Measurements from ENCODE around the gene EXOC3L1. TPM values are rescaled to one million over a fixed set of nuclear protein-coding genes. Genes with fewer than 3 reads are reported as not detected.

The EXOC3L1 gene
- total RNA-seq, 1 experiment from 2014 or later, result 3.6 TPM

DNA sequence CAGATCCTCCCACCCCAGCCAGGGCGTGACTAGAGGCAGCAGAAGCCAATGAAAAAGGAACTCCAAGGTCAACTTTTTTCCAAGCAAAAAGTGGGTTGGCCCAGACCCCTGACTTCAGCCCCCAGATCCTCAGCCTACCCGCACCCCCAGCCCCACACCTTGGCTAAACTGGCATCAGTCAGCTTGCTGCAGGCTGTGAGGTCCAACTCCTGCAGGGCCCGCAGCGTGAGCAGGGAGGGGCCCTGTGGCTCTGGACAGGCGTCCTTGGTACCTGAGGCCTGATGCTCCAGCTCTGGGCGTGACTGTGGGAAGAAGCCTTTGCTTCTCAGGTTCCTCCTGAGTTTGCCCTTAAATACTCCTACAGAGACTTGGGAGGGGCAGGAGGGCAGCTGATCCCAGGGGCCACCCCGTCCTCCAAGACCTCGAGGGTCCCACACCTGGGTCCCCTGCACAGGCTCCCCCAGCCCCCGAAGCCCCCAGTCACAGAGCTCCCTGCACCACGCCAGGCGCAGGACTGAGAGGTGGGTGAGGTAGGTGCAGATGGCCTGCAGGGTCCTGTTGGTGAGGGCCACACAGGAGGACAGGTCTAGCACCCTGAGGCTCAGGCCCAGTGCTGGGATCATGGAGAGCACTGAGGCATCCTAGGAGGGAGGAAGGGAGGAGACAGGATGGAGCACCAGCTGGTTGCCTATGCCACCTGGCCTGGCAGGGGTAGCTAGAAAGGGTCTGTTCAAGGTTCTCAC is 18.4 kb upstream of the EXOC3L1 start:
- Histone ChIP-seq H3K36me3 (replicated peaks; ENCODE audit: control insufficient read depth, insufficient read depth, low read length) (no peaks in the 10 kb centered on the region; the same call in 1 of the 2 replicates), H3K4me3 (ENCODE audit: insufficient read depth, low read depth, low read length) (no peak overlapping the region), H3K27me3 (ENCODE audit: control insufficient read depth, insufficient read depth, low read length) (no peaks in the 10 kb centered on the region; the same call in 1 of the 2 replicates)
- DNase-seq, result no peak

DNA sequence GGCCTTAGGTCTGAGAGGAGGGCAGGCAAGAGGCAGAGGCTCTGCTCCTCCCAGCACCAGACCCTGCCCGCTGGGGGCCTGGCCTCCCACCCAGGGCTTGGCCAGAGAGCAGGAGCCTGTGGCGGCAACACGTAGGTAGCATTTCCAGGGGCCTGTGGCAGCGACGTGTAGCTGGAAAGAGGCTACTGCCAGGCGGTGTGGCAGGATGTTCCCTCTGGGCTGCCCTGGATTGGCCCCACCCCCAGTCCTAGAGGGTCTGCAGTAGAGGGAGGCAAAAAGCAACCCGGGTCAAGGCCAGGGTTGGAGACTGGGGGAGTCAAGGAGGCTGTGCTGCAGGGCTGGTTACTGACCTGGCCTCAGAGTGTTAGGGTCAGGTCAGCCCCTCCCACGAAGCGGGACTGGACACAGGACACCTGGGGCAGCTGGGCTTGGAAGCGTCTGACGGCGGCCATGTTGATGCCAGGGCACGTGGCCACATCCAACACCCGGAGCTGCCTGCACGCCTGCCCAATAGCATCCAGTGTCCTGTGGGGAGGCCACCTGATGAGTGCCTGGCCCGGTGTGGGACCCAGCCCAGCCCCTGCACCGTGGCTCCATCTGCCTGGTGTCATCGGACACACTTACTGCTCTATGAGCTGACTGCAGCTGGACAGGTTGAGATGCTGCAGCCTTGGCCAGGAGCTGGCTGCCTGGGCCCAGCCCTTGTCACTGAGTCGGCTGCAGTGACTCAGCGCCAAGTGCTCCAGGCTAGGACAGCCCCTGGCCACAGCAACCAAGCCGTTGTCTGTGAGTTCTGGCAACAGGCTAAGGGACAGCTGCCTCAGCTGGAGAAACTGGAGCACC is 17.5 kb upstream of the EXOC3L1 start:
- Histone ChIP-seq H3K4me3 (ENCODE audit: insufficient read depth, low read depth, low read length) (no peak overlapping the region), H3K27me3 (ENCODE audit: control insufficient read depth, insufficient read depth, low read length) (no peaks in the 10 kb centered on the region; the same call in 1 of the 2 replicates), H3K36me3 (replicated peaks; ENCODE audit: control insufficient read depth, insufficient read depth, low read length) (no peaks in the 10 kb centered on the region; the same call in 1 of the 2 replicates)
- DNase-seq, result peak; percentile 74

DNA sequence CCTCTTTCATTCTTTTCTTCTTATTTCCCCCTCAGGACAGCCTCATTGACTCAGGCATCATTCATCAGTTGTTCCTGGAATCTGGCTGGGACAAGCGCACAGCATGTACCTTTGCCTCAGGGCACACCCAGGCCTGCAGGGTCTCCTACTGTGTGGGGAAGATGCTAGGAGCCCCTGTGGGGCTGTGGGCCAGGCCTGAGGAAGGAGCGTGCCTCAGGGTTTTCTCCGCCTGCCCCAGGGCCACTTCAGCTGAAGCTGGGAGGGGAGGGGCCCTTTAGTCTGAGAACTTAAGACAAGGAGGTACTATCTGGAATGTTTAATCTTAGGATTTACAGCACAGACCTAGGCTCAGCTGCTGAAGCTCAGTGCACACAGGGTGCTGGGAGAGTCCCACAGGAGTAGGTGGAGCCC is 16.9 kb upstream of the EXOC3L1 start:
- DNase-seq, result no peak
- H3K4me3 ChIP-seq (ENCODE audit: insufficient read depth, low read depth, low read length), result no peak overlapping the region
- no peaks in the 10 kb centered on the region; the same call in 1 of the 2 replicates for H3K36me3 ChIP-seq (replicated peaks; ENCODE audit: control insufficient read depth, insufficient read depth, low read length)
- no peaks in the 10 kb centered on the region; the same call in 1 of the 2 replicates for H3K27me3 ChIP-seq (ENCODE audit: control insufficient read depth, insufficient read depth, low read length)

DNA sequence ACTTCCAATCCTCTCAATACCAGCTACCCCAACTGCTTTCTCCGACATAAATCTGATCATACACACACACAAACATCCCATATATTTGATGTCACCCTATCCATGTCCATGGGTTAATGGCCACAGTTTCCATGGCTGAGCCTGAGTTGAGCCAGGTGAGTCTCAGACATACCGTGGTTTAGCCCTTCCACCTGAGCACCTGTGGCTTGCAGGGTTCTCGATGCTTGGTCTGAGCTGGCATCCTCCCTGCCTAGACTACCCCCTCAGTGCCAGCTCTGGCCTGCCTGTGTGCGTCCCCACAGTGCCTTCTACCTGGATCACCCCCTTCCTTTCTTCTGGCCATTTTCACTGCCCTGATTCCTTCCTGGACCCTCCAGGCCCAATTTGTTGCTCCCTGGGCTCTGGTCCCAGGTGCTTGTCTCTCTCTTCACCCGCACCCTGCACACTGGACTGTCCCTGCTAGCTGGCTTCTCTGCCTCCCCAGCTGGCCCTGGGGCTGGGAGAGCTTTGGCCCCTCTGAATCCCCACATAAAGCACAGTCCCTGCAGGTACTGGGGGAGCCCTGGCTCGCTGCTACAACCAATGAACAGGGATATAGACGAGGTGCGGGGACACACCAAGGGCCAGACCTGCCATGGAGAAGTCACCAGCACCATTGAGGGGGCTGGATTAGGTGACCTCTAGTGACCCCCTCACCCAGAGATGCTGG is 16.3 kb upstream of the EXOC3L1 start:
- DNase-seq, result no peak
- Histone ChIP-seq H3K36me3 (replicated peaks; ENCODE audit: control insufficient read depth, insufficient read depth, low read length) (no peaks in the 10 kb centered on the region; the same call in 1 of the 2 replicates), H3K4me3 (ENCODE audit: insufficient read depth, low read depth, low read length) (no peak overlapping the region), H3K27me3 (ENCODE audit: control insufficient read depth, insufficient read depth, low read length) (no peaks in the 10 kb centered on the region)

DNA sequence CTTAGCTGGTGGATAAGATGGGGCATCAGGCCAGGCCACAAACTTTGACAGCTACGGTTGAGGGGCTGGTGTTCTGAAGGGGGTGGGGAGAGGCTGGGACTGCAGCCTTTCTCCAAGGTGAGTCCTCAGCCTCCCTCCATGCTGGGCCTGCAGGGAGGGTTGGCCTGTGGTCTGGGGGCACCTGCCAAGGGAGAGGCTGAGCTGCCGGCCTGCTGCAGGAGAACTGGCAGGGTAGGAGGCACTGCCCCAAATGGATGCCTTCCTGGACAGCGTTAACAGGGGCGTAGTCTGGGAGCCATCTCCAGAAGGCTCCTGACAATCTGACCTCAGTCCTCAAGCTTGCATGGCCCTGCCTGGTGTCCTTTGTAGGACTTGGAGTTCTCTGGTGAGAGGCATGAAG is 14.1 kb upstream of the EXOC3L1 start:
- no peak for DNase-seq
- H3K27me3 ChIP-seq (ENCODE audit: control insufficient read depth, insufficient read depth, low read length), result no peaks in the 10 kb centered on the region
- no peak overlapping the region for H3K4me3 ChIP-seq (ENCODE audit: insufficient read depth, low read depth, low read length)
- H3K36me3 ChIP-seq (replicated peaks; ENCODE audit: control insufficient read depth, insufficient read depth, low read length), result no peaks in the 10 kb centered on the region; the same call in 1 of the 2 replicates

DNA sequence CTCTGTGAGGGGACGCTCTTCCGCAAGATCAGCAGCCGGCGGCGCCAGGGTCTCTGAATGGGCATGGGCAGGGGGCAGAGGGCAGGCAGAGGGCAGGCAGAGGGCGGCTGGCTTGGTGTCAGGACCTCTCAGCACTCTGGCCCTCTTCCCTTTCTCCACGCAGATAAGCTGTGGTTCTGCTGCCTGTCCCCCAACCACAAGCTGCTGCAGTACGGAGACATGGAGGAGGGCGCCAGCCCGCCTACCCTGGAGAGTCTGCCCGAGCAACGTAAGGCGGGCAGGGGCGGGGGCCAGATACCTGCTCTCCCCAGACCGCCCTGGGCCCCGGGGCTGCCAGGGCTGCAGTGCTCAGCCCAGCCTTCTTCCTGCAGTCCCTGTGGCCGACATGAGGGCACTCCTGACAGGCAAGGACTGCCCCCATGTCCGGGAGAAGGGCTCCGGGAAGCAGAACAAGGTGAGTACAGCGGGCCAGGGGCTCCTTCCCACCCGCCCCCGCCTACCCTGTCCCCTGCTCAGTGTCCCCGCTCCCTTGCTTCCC is 13.1 kb upstream of the EXOC3L1 start:
- Histone ChIP-seq H3K4me3 (ENCODE audit: insufficient read depth, low read depth, low read length) (no peak overlapping the region), H3K27me3 (ENCODE audit: control insufficient read depth, insufficient read depth, low read length) (no peaks in the 10 kb centered on the region), H3K36me3 (replicated peaks; ENCODE audit: control insufficient read depth, insufficient read depth, low read length) (no peaks in the 10 kb centered on the region; the same call in 1 of the 2 replicates)
- peak; percentile 60 for DNase-seq

DNA sequence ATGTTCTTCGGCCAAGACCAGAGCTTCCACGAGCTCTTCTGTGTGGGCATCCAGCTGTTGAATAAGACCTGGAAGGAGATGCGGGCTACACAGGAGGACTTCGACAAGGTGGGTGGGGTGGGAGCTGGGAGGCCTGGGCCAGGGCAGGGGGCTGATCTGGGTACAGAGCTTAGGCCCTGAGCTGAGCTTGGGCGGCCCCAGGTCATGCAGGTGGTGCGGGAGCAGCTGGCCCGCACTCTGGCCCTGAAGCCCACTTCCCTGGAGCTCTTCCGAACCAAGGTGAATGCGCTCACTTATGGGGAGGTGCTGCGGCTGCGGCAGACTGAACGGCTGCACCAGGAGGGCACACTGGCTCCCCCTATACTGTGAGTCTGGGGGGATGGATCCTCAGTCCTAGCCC is 12.5 kb upstream of the EXOC3L1 start:
- H3K27me3 ChIP-seq (ENCODE audit: control insufficient read depth, insufficient read depth, low read length), result no peaks in the 10 kb centered on the region
- H3K36me3 ChIP-seq (replicated peaks; ENCODE audit: control insufficient read depth, insufficient read depth, low read length), result peaks cover 2% of the 10 kb centered on the region
- no peak overlapping the region for H3K4me3 ChIP-seq (ENCODE audit: insufficient read depth, low read depth, low read length)
- peak; percentile 45 for DNase-seq

DNA sequence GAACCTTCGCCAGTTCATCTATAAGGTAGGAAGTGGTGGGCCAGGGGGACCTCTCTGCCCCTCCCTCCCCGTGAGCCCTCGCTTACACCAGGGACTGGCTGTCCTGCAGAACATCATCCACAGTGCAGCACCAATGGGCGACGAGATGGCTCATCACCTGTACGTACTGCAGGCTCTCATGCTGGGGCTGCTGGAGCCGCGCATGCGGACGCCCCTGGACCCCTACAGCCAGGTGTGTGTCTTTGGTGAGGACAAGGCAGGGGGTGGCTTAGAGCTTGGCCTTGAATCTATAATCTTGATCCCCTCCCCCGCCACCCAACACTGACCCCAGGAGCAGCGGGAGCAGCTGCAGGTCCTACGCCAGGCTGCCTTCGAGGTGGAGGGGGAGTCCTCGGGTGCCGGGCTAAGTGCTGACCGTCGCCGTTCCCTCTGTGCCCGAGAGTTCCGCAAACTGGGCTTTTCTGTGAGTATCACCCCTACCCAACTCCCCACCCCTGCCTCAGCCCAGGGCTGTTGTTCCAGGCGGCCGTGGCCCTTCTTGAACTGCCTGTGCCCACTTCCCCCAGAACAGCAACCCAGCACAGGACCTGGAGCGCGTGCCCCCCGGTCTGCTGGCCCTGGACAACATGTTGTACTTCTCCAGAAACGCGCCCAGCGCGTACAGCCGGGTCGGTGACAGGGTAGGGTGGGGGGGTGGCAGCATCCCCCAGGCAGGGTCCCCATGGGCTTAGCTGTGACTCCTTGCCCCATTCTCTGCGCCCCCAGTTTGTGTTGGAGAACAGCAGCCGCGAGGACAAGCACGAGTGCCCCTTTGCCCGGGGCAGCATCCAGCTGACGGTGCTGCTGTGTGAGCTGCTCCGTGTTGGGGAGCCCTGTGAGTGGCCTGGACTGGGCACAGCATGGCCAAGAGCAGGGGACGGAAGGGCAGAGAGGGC is 11.7 kb upstream of the EXOC3L1 start:
- Histone ChIP-seq H3K36me3 (replicated peaks; ENCODE audit: control insufficient read depth, insufficient read depth, low read length) (peaks cover 9% of the 10 kb centered on the region), H3K27me3 (ENCODE audit: control insufficient read depth, insufficient read depth, low read length) (no peaks in the 10 kb centered on the region), H3K4me3 (ENCODE audit: insufficient read depth, low read depth, low read length) (no peak overlapping the region)
- DNase-seq, result peak; percentile 50

DNA sequence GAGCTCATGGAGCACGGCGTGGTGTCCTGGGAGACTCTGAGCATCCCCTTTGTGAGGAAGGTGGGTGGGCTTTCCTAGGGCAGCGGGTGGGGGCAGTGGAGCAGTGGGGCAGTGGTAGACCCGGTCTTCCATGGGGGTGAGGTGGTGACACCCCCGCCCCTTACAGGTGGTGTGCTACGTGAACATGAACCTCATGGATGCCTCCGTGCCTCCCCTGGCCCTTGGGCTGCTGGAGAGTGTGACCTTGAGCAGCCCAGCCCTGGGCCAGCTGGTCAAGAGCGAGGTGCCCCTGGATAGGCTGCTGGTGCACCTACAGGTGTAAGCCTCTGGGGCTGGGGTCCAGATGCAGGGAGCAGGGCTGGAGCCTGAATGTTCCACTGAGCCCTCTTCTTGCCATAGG is 10.6 kb upstream of the EXOC3L1 start:
- DNase-seq, result peak; percentile 54
- H3K27me3 ChIP-seq (ENCODE audit: control insufficient read depth, insufficient read depth, low read length), result no peaks in the 10 kb centered on the region
- no peak overlapping the region for H3K4me3 ChIP-seq (ENCODE audit: insufficient read depth, low read depth, low read length)
- peaks cover 19% of the 10 kb centered on the region for H3K36me3 ChIP-seq (replicated peaks; ENCODE audit: control insufficient read depth, insufficient read depth, low read length)

DNA sequence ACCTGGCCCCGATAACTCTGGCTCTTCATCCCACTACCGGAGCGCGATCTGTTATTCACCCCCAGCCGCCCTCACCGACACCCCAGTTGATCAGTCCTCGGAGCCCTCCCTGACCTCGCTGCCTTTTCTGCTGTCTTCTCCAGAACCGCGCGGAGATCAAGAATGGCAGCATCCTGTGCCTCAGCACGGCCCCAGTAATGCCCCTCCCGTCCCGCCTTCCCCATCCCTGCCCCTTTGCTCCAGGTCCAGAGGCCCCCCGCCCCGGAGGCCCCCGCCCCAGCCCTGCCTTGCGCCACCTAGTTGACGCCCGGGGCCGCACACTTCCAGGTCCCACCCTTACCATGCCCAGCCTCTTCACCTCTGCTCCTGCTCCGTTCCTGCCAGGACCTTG is 9.9 kb upstream of the EXOC3L1 start:
- H3K27me3 ChIP-seq (ENCODE audit: control insufficient read depth, insufficient read depth, low read length), result no peaks in the 10 kb centered on the region
- DNase-seq, result peak; percentile 97
- H3K36me3 ChIP-seq (replicated peaks; ENCODE audit: control insufficient read depth, insufficient read depth, low read length), result peaks cover 24% of the 10 kb centered on the region
- H3K4me3 ChIP-seq (ENCODE audit: insufficient read depth, low read depth, low read length), result peak overlapping the region; percentile 80

DNA sequence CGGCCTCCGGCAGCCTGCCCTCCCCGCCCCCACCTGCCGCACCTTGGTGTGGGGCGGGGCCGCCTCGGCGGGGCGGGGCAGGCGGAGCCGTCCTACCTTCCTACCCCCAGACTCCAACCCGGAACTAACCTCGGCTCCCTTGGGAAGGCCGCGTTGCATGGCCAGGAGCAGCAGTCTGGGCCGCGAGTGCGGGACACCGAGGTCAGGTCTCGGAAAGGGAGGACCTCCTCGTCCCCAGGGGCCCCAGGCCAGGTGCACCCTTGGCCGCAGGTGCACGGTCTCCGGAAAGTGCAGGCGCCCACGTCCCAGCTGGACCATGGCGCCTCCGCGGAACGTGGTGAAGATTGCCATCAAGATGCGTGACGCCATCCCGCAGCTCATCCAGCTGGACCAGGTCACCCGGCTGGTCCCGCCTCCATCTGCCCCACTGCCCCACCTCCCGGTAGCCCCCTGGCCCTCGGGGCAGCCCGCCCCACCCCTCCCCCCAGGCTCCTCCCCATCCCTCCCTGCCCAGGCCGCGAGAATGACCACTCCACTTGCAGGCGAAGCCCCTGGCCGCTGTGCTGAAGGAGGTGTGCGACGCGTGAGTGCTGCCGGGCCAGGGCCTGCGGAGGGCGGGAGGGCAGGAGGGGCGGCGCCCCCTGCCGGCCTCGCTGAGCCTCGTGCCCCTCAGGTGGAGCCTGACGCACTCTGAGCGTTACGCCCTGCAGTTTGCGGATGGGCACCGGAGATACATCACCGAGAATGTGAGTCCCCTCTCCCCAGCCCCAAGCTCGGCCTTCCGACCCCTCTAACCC is 9.3 kb upstream of the EXOC3L1 start, which contains the start of gene ELMO3:
Gene ELMO3 (plus strand): TSS at position 121 of the 797 bp plus-strand sequence. CDS start 196 bp downstream, at position 317.
- Histone ChIP-seq H3K36me3 (replicated peaks; ENCODE audit: control insufficient read depth, insufficient read depth, low read length) (peaks cover 29% of the 10 kb centered on the region), H3K27me3 (ENCODE audit: control insufficient read depth, insufficient read depth, low read length) (no peaks in the 10 kb centered on the region), H3K4me3 (ENCODE audit: insufficient read depth, low read depth, low read length) (peak within 1 kb of the TSS; percentile 80)
- DNase-seq, result peak; percentile 98

DNA sequence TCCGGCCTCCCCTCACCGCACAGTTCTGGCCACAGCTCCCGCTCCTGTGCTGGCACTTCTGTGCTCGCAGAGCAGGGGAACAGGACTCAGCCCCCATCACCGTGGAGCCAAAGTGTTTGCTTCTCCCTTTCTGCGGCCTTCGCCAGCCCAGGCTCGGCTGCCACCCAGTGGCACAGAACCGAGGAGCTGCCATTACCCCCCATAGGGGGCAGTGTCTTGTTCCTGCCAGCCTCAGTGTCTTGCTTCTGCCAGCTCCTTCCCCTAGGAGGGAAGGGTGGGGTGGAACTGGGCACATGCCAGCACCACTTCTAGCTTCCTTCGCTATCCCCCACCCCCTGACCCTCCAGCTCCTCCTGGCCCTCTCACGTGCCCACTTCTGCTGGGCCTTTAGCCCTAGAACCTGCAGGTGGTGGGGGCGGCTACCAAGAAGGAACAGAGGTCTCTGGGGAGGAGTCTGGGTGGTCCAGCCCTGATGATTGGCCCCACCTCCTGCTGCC is 8.3 kb upstream of the EXOC3L1 start:
- peak; percentile 91 for DNase-seq
- Histone ChIP-seq H3K36me3 (replicated peaks; ENCODE audit: control insufficient read depth, insufficient read depth, low read length) (peaks cover 36% of the 10 kb centered on the region), H3K4me3 (ENCODE audit: insufficient read depth, low read depth, low read length) (no peak overlapping the region), H3K27me3 (ENCODE audit: control insufficient read depth, insufficient read depth, low read length) (no peaks in the 10 kb centered on the region)
